SU-DHL-6 (cell line): ENCODE data around the gene GAMT.

Source experiments
- H2AFZ ChIP-seq: fragments of 200-600 bp; sonication (generic); 2 replicates; pipeline ENCODE4 v1.6.1; 2014; ENCODE audit warnings: low read depth, mild to moderate bottlenecking, moderate library complexity, mixed read lengths, antibody characterized with exemption, low read length; ENCODE audit not compliant: severe bottlenecking
- H3F3A ChIP-seq: fragments of 200-600 bp; shearing (Covaris generic); 2 replicates; pipeline ENCODE4 v1.6.0; 2016; ENCODE audit warnings: antibody characterized with exemption, mild to moderate bottlenecking; ENCODE audit not compliant: insufficient read depth
- H3K27ac ChIP-seq: fragments of 200-600 bp; sonication (generic); 2 replicates; pipeline ENCODE4 v1.5.1; 2016; ENCODE audit warnings: low read depth, mild to moderate bottlenecking, low read length, moderate library complexity, mixed read lengths
- H3K27me3 ChIP-seq: fragments of 200-600 bp; sonication (generic), shearing (Covaris generic); 2 replicates; pipeline ENCODE4 v1.6.0; 2014; ENCODE audit warnings: mild to moderate bottlenecking, low read length
- H3K36me3 ChIP-seq: fragments of 200-600 bp; sonication (generic); 2 replicates; pipeline ENCODE4 v1.6.1; 2014; ENCODE audit warnings: mild to moderate bottlenecking, low read length, mixed read lengths
- H3K4me2 ChIP-seq: fragments of 300-600, 200-600 bp; shearing (Covaris generic), sonication (generic); 2 replicates; pipeline ENCODE4 v1.6.0; 2014; ENCODE audit warnings: low read length, low read depth, mild to moderate bottlenecking; ENCODE audit not compliant: poor library complexity, severe bottlenecking
- H3K4me3 ChIP-seq: fragments of 200-600 bp; sonication (generic); 2 replicates; pipeline ENCODE4 v1.5.1; 2014; ENCODE audit warnings: antibody characterized with exemption, low read length, mild to moderate bottlenecking, mixed read lengths; ENCODE audit not compliant: insufficient read depth, poor library complexity, severe bottlenecking
- H3K79me2 ChIP-seq: fragments of 200-600 bp; sonication (generic); 2 replicates; pipeline ENCODE4 v1.6.1; 2014; ENCODE audit warnings: mild to moderate bottlenecking, low read length, moderate library complexity; ENCODE audit not compliant: insufficient read depth
- H3K9ac ChIP-seq: fragments of 200-600 bp; sonication (generic); 2 replicates; pipeline ENCODE4 v1.7.0; 2014; ENCODE audit warnings: mild to moderate bottlenecking, low read length
- H3K9me2 ChIP-seq: fragments of 200-600 bp; sonication (generic); replicated peaks from 2 replicates; pipeline ENCODE4 v1.6.1; 2014; ENCODE audit warnings: low read length; ENCODE audit not compliant: insufficient read depth
- H3K9me3 ChIP-seq: fragments of 200-600 bp; sonication (generic); 2 replicates; pipeline ENCODE4 v1.6.1; 2014; ENCODE audit warnings: low read length, mixed read lengths; ENCODE audit not compliant: insufficient read depth
- H4K20me1 ChIP-seq: fragments of 200-600 bp; sonication (generic); 2 replicates; pipeline ENCODE4 v1.6.1; 2014; ENCODE audit warnings: low read depth, mild to moderate bottlenecking, antibody characterized with exemption, low read length, moderate library complexity, mixed read lengths
- CTCF ChIP-seq: fragments of 200-600 bp; sonication (generic); IDR thresholded peaks from one replicate; pipeline ENCODE4 v1.5.1; 2017; ENCODE audit warnings: antibody characterized with exemption, mild to moderate bottlenecking, low read length, moderate library complexity; ENCODE audit not compliant: insufficient read depth, poor library complexity, severe bottlenecking
- EZH2phosphoT487 ChIP-seq: fragments of 200-600 bp; sonication (generic), shearing (Covaris generic); conservative IDR thresholded peaks from 2 replicates; pipeline ENCODE4 v1.6.1; 2018; ENCODE audit warnings: mild to moderate bottlenecking, antibody characterized with exemption, low read length, moderate library complexity, mixed read lengths

GAMT gene

GRCh38 chr19:1438035-1438932, 36.9 kb upstream of the GAMT start, which contains the start of gene RPS15:
TSS of gene RPS15 (plus strand) at chr19:1438396. CDS start at chr19:1438426, 30 bp downstream.
- H2AFZ ChIP-seq, result peak within 1 kb of the TSS; percentile 49
- TF ChIP-seq EZH2phosphoT487 (no peak), CTCF (peak; percentile 90)
- H3K27me3 ChIP-seq, result no peaks in the 10 kb centered on the region
- H3F3A ChIP-seq, result peaks cover 55% of the 10 kb centered on the region
- H3K4me2 ChIP-seq, result peak within 1 kb of the TSS; percentile 67
- peak within 1 kb of the TSS; percentile 99 for H3K4me3 ChIP-seq
- H4K20me1 ChIP-seq, result peaks cover 18% of the 10 kb centered on the region; the same call in 1 of the 2 replicates
- H3K9ac ChIP-seq, result peak within 1 kb of the TSS; percentile 99
- H3K79me2 ChIP-seq, result peaks cover 31% of the 10 kb centered on the region
- H3K9me3 ChIP-seq, result no peaks in the 10 kb centered on the region
- peak within 1 kb of the TSS; percentile 78 for H3K27ac ChIP-seq
- H3K36me3 ChIP-seq, result peaks cover 19% of the 10 kb centered on the region
- H3K9me2 ChIP-seq, result no peaks in the 10 kb centered on the region

GRCh38 chr19:1437609-1438008, 36.3 kb upstream of the GAMT start:
- peaks cover 18% of the 10 kb centered on the region; the same call in 1 of the 2 replicates for H4K20me1 ChIP-seq
- peak overlapping the region; percentile 28; the same call in 1 of the 2 replicates for H3K9ac ChIP-seq
- H3F3A ChIP-seq, result peaks cover 48% of the 10 kb centered on the region
- H3K9me2 ChIP-seq, result no peaks in the 10 kb centered on the region
- H3K4me2 ChIP-seq, result peak overlapping the region; percentile 41
- peaks cover 31% of the 10 kb centered on the region for H3K79me2 ChIP-seq
- H3K27me3 ChIP-seq, result no peaks in the 10 kb centered on the region
- H3K36me3 ChIP-seq, result peaks cover 19% of the 10 kb centered on the region
- H3K27ac ChIP-seq, result peak overlapping the region; percentile 53
- no peak overlapping the region for H3K4me3 ChIP-seq
- H2AFZ ChIP-seq, result peak overlapping the region; percentile 49
- TF ChIP-seq EZH2phosphoT487, result no peak
- TF ChIP-seq CTCF, result no peak
- no peaks in the 10 kb centered on the region for H3K9me3 ChIP-seq

GRCh38 chr19:1435378-1435989, 34.1 kb upstream of the GAMT start:
- no peak overlapping the region for H3K27ac ChIP-seq
- no peaks in the 10 kb centered on the region for H3K9me3 ChIP-seq
- no peaks in the 10 kb centered on the region for H3K27me3 ChIP-seq
- H3K79me2 ChIP-seq, result peaks cover 23% of the 10 kb centered on the region
- no peaks in the 10 kb centered on the region for H3K9me2 ChIP-seq
- H2AFZ ChIP-seq, result no peak overlapping the region
- peaks cover 11% of the 10 kb centered on the region; the same call in 1 of the 2 replicates for H4K20me1 ChIP-seq
- H3K4me2 ChIP-seq, result no peak overlapping the region
- no peak for TF ChIP-seq CTCF
- no peak for TF ChIP-seq EZH2phosphoT487
- H3K4me3 ChIP-seq, result no peak overlapping the region
- no peak overlapping the region for H3K9ac ChIP-seq
- H3K36me3 ChIP-seq, result peaks cover 10% of the 10 kb centered on the region
- H3F3A ChIP-seq, result peaks cover 28% of the 10 kb centered on the region
